ENCODE data around the gene GLUL.

The GLUL gene

DNA sequence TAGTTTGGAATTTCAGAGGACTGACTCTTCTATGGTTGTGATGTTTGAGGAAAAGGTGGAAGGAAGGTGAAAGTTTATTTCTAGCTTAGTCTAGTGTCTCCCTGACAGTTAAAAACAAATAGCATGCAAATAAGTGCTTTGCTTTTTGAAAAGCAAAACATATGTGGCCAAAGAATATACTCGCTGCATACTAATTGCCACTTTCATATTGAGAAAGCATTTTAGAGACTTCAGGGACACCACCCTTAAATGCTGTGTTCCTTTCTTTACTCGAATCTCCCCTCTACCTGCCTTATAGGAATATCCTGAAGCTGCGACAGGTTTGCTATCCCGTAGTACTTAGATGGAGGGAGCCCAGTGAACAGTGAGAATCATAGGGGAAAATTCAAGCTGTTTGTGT, 23.2 kb downstream of the GLUL start:
- no peak overlapping the region for H3K4me3 ChIP-seq (ENCODE audit: low read length)
- no peak for DNase-seq (ENCODE audit: low read depth)
- TF ChIP-seq, protein P1, sequence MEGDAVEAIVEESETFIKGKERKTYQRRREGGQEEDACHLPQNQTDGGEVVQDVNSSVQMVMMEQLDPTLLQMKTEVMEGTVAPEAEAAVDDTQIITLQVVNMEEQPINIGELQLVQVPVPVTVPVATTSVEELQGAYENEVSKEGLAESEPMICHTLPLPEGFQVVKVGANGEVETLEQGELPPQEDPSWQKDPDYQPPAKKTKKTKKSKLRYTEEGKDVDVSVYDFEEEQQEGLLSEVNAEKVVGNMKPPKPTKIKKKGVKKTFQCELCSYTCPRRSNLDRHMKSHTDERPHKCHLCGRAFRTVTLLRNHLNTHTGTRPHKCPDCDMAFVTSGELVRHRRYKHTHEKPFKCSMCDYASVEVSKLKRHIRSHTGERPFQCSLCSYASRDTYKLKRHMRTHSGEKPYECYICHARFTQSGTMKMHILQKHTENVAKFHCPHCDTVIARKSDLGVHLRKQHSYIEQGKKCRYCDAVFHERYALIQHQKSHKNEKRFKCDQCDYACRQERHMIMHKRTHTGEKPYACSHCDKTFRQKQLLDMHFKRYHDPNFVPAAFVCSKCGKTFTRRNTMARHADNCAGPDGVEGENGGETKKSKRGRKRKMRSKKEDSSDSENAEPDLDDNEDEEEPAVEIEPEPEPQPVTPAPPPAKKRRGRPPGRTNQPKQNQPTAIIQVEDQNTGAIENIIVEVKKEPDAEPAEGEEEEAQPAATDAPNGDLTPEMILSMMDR (conservative IDR thresholded peaks at IDR 0.05; ENCODE audit: low read depth, low read length) = no peak

DNA sequence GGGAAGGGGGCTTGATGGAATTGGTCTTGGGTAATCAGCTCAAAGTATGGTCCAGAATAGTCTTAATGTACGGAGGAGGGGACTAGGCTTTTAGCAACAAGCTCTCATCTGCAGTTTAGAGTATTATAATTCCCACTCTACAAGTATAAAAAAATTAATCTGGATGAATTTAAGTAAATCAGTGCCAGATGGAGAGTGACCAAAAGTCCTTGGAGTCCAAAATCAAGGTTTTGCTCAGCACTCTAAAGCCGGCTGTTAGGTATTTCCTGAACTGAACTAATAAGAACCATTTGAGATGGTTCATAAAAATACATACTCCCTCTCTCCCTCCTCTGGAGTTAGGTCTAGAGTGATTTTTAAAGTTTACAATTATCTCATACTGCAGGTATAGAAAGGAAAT, 23.7 kb downstream of the GLUL start:
- TF ChIP-seq, protein P1 (conservative IDR thresholded peaks at IDR 0.05; ENCODE audit: low read depth, low read length) = no peak
- DNase-seq (ENCODE audit: low read depth) = no peak
- no peak overlapping the region for H3K4me3 ChIP-seq (ENCODE audit: low read length)

DNA sequence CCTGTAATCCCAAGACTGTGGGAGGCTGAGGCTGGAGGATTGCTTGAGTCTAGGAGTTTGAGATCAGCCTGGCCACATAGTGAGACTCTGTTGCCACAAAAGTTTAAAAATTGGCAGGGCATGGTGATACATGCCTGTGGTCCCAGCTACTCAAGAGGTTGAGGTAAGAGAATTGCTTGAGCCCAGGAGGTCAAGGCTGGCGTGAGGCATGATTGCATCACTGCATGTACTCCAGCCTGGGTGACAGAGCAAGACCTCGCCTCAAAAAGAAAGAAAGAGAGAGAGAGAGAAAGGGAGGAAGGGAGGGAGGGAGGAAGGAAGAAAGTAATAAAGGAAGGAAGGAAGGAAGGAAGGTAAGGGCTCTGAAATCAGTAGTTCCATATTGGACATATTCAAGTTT, 25.0 kb downstream of the GLUL start:
- TF ChIP-seq, protein P1 (conservative IDR thresholded peaks at IDR 0.05; ENCODE audit: low read depth, low read length) = no peak
- H3K4me3 ChIP-seq (ENCODE audit: low read length) = no peak overlapping the region
- DNase-seq (ENCODE audit: low read depth) = no peak

DNA sequence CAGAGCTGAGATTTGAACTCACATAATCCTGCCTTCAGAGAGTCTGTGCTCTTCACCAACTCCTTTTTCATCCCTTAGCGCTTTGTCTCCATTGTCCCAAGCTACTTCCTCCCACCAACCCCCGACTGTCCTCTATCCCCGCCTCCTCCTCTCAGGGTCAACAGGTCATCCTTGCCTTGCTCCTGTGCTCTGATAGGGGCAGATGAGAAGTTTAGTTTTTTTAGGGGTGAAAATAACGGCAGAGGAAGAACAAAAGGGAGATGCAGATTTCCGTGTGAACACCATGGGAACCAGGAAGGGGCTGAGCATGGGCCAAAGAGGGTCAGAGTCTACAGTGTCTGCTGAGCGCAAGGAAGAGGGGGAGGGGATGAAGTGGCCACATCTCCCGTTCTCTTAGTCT, 31.9 kb downstream of the GLUL start:
- TF ChIP-seq, protein P1 (conservative IDR thresholded peaks at IDR 0.05; ENCODE audit: low read depth, low read length) = no peak
- H3K4me3 ChIP-seq (ENCODE audit: low read length) = no peak overlapping the region
- DNase-seq (ENCODE audit: low read depth) = no peak

DNA sequence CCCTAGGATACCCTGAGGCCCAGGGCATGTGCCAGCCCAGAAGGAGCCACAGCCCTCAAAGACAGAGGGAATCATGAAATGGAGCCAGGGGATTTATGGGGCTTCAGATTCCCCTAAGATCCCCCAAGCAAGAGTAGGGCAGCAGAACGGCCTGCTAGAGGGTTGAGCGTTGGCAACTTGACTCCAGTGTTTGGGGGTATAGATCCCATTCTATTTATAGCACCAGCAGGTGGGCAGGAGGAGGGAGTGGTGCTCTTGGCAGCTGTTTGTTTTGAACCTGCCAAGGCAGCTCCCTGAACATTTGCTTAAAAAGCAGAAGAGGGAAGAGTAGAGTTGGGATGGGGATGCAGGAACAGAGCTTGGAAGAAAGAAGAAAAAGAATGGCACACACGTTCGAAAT, 33.7 kb downstream of the GLUL start:
- H3K4me3 ChIP-seq (ENCODE audit: low read length) = no peak overlapping the region
- TF ChIP-seq, protein P1 (conservative IDR thresholded peaks at IDR 0.05; ENCODE audit: low read depth, low read length) = no peak
- no peak for DNase-seq (ENCODE audit: low read depth)

DNA sequence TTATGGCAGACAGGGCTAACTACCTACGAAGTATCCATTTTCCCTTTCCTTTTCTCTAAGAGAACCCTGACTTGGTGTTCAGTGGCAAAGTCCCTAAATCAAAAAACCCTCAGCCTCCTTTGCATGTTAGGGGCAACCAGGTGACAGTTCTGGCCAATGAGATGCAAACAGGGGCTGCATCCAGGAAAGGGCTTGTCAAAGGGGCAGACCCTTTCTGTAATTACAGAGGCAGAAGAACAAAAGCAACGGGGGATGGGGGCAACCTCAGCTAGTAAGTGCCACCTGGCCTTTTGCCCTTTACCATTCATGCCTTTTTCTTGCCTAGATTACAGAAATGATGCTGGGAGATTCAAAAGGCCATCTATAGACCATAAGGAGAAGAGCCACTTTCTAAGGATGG, 34.4 kb downstream of the GLUL start:
- H3K4me3 ChIP-seq (ENCODE audit: low read length) = no peak overlapping the region
- no peak for DNase-seq (ENCODE audit: low read depth)
- TF ChIP-seq, protein P1 (conservative IDR thresholded peaks at IDR 0.05; ENCODE audit: low read depth, low read length) = no peak

DNA sequence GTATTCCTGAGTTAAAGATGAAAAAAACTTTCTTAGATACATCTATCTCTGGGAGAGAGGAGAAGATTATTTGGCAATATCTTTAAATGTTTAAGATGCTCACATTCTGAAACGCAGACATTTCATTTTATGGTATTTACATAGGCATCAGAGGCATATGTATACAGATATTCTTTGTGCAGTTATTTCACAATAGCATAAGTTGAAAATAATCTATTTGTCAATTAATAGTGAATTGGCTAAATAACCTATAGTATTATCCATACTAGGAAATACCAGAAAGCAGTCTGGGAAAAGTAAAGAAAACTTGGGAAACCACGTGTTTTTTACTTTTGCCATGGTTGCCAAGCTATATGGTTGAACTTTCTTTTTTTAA, 35.9 kb downstream of the GLUL start:
- TF ChIP-seq, protein P1 (conservative IDR thresholded peaks at IDR 0.05; ENCODE audit: low read depth, low read length) = no peak
- no peak overlapping the region for H3K4me3 ChIP-seq (ENCODE audit: low read length)
- DNase-seq (ENCODE audit: low read depth) = no peak
